HFF-Myc (cell line): ENCODE results near the gene CHL1.

Experiments used
- DNase-seq: peaks from one replicate; pipeline ENCODE4 v3.0.0-alpha.2; 2011; ENCODE audit warnings: low read depth; ENCODE audit errors: extremely low read depth
- H3K4me3 ChIP-seq: replicated peaks from 2 replicates; pipeline ENCODE4 v1.5.1; 2011; ENCODE audit warnings: low read depth, mild to moderate bottlenecking, control low read depth, low read length
- TF ChIP-seq, protein P1 (sequence below): IDR thresholded peaks from 2 replicates; pipeline ENCODE4 v1.5.1; 2012; ENCODE audit warnings: mild to moderate bottlenecking, low read depth, low read length, control low read depth; ENCODE audit errors: missing control alignments

The CHL1 gene

DNA sequence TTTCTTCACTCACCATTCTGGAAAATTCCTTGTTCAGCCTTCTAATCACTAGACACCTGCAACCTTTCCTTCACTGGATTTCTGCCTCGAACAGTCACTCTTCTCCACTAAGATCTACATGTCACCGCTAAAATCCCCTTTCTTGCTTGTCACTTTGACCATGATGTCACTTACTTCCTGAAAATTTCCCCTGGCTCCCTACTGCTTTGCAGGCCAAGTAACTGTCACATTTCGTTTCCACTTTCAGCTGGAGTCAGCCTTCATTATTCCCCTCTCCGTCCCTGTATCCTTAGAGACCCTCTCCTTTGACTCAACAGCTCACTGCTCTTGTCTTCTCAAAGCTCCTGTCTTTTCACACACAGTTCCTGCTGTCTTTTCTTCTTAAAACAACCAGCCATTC is 15.9 kb downstream of the CHL1 start:
- TF ChIP-seq, protein P1, sequence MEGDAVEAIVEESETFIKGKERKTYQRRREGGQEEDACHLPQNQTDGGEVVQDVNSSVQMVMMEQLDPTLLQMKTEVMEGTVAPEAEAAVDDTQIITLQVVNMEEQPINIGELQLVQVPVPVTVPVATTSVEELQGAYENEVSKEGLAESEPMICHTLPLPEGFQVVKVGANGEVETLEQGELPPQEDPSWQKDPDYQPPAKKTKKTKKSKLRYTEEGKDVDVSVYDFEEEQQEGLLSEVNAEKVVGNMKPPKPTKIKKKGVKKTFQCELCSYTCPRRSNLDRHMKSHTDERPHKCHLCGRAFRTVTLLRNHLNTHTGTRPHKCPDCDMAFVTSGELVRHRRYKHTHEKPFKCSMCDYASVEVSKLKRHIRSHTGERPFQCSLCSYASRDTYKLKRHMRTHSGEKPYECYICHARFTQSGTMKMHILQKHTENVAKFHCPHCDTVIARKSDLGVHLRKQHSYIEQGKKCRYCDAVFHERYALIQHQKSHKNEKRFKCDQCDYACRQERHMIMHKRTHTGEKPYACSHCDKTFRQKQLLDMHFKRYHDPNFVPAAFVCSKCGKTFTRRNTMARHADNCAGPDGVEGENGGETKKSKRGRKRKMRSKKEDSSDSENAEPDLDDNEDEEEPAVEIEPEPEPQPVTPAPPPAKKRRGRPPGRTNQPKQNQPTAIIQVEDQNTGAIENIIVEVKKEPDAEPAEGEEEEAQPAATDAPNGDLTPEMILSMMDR = no peak
- DNase-seq = no peak
- H3K4me3 ChIP-seq = no peak overlapping the region

DNA sequence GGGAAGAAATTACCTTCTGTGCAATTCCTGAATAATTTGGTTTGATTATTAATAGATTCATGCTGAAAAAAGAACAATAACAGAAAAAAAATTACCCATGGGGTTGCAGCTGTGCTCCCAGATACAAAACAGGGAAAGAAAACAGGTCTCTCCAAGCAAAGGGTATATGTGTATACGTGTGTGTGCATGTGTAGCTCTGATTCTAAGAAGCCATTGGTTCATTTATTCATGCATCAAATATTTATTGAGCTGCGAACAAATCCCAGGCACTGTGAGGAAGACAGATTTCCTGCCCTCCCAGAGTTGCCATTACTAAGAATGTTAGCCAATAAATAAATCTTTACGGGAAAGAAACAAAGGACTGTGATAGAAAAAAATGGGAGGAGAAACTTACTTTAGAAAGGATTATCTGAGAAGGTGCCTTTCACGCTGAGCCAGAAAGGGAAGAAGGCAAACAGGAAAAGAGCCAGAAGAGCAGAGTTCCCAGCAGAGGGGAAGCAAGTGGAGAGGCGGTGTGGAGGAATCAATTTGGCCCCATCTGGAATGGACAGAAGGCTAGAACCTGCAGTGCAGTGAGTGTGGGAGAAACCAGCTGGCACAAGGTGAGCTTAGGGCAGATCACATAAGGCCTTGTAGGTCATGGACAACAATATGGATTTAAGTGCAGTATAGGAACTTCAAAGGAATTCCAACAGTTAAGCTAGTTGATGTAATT is 20.7 kb downstream of the CHL1 start:
- TF ChIP-seq, protein P1 = no peak
- no peak for DNase-seq
- no peak overlapping the region for H3K4me3 ChIP-seq

DNA sequence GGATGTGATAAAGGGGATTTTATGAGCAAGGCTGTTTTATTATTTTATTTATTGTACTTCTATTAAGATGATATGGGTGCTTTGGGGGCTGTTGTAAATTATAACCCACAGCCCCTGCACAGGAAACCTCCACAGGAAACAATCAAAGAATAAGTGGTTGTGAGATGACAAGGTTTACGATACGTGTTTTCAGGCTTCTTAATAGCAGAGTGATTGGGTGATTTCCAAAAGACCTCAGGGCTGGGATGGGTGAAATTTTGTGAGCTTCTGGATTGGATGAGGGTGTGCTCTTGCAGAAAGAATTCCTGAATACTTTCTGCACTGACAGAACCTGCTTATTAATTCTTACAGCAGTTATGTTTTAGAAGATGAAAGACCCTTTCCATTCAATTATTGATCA is 21.4 kb downstream of the CHL1 start:
- DNase-seq = no peak
- TF ChIP-seq, protein P1 = no peak
- no peak overlapping the region for H3K4me3 ChIP-seq

- H3K4me3 ChIP-seq = no peak overlapping the region
- TF ChIP-seq, protein P1 = no peak
- DNase-seq = no peak
Observed at GRCh38 chr3:228442-229182, 32.0 kb downstream of the CHL1 start.

- no peak overlapping the region for H3K4me3 ChIP-seq
- DNase-seq = no peak
- TF ChIP-seq, protein P1 = no peak
Observed at GRCh38 chr3:229183-229661, 32.7 kb downstream of the CHL1 start.

DNA sequence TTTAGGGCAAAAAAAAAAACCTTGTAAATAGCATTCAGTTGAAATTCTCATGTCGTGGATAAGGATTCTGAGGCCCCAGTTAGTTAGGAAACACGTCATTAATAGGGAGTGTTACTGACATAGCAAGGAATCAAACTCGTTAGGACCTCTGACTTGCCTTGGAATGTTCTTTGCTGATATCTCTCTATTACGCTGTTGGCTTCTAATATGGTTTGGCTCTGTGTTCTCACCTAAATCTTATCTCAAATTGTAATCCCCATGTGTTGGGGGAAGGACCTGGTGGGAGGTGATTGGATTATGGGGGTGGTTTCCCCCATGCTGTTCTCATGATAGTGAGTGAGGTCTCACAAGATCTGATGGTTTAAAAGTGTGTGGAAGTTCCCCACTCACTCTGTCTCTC is 40.3 kb downstream of the CHL1 start:
- TF ChIP-seq, protein P1 = no peak
- no peak for DNase-seq
- H3K4me3 ChIP-seq = no peak overlapping the region
